Skeletal muscle tissue (tissue), 4 donors: ENCODE data around the gene IQCM. TPM values are rescaled to one million over a fixed set of nuclear protein-coding genes. Genes with fewer than 3 reads are reported as not detected.

Experiments used
- H3K27ac ChIP-seq: one replicate; pipeline ENCODE4 v1.7.0; 2013; ENCODE audit warnings: mild to moderate bottlenecking, low read depth, low read length, inconsistent platforms
- H3K27me3 ChIP-seq, 3 donors: one replicate each; pipeline ENCODE4 v1.7.0; 2013; ENCODE audit warnings: low read length in 3 of 3; ENCODE audit not compliant: control insufficient read depth in 3 of 3, insufficient read depth in 3 of 3
- H3K36me3 ChIP-seq, 3 donors: one replicate each; pipeline ENCODE4 v1.7.0; 2013; ENCODE audit warnings: low read length in 3 of 3; ENCODE audit not compliant: control insufficient read depth in 3 of 3, insufficient read depth in 3 of 3
- H3K4me1 ChIP-seq, 3 donors: one replicate each; pipeline ENCODE4 v1.7.0; 2013; ENCODE audit warnings: low read length in 3 of 3, mild to moderate bottlenecking in 3 of 3; ENCODE audit not compliant: control insufficient read depth in 3 of 3, insufficient read depth in 3 of 3
- H3K4me3 ChIP-seq, 3 donors: one replicate each; pipeline ENCODE4 v1.7.0; 2013; ENCODE audit warnings: low read length in 3 of 3
- H3K9ac ChIP-seq, 3 donors: one replicate each; pipeline ENCODE4 v1.7.0; 2013; ENCODE audit warnings: low read length in 3 of 3, mild to moderate bottlenecking in 3 of 3, moderate library complexity in 2 of 3, low read depth in 1 of 3
- H3K9me3 ChIP-seq, 3 donors: one replicate each; pipeline ENCODE4 v1.7.0; 2013; ENCODE audit warnings: low read length in 3 of 3; ENCODE audit not compliant: control insufficient read depth in 3 of 3
- total RNA-seq: library from RNA; depleted of rRNA; stranded (reverse); fragments of >200 nt; gene quantifications from one replicate; pipeline ENCODE4 v1.2.3, GENCODE V29; 2014
- donor health status: Osteomylitis.

IQCM gene
- total RNA-seq, 1 donor from 2014 or later, result not detected

GRCh38 chr4:149823769-149824221, 8.2 kb upstream of the IQCM start:
- no peak overlapping the region for H3K4me3 ChIP-seq
- no peak overlapping the region for H3K9ac ChIP-seq
- no peaks in the 10 kb centered on the region for H3K9me3 ChIP-seq
- H3K36me3 ChIP-seq, result no peaks in the 10 kb centered on the region
- H3K27ac ChIP-seq, result no peak overlapping the region
- no peaks in the 10 kb centered on the region for H3K4me1 ChIP-seq
- no peaks in the 10 kb centered on the region for H3K27me3 ChIP-seq

GRCh38 chr4:149801416-149801815, 14.2 kb downstream of the IQCM start:
- Histone ChIP-seq H3K9ac (no peak overlapping the region), H3K27ac (no peak overlapping the region), H3K4me3 (no peak overlapping the region), H3K9me3 (no peaks in the 10 kb centered on the region), H3K36me3 (no peaks in the 10 kb centered on the region), H3K4me1 (no peaks in the 10 kb centered on the region), H3K27me3 (no peaks in the 10 kb centered on the region)

- Histone ChIP-seq H3K9me3 (no peaks in the 10 kb centered on the region), H3K4me3 (no peak overlapping the region), H3K4me1 (no peaks in the 10 kb centered on the region), H3K27me3 (no peaks in the 10 kb centered on the region), H3K27ac (no peak overlapping the region), H3K9ac (no peak overlapping the region), H3K36me3 (no peaks in the 10 kb centered on the region)
Measured at GRCh38 chr4:149799546-149799945, 16.1 kb downstream of the IQCM start.

GRCh38 chr4:149796381-149796780, 19.3 kb downstream of the IQCM start:
- H3K9me3 ChIP-seq, result no peaks in the 10 kb centered on the region
- no peak overlapping the region for H3K4me3 ChIP-seq
- no peaks in the 10 kb centered on the region for H3K36me3 ChIP-seq
- no peaks in the 10 kb centered on the region for H3K27me3 ChIP-seq
- no peak overlapping the region for H3K9ac ChIP-seq
- H3K27ac ChIP-seq, result no peak overlapping the region
- no peaks in the 10 kb centered on the region for H3K4me1 ChIP-seq

GRCh38 chr4:149795256-149795655, 20.4 kb downstream of the IQCM start:
- Histone ChIP-seq H3K9me3 (no peaks in the 10 kb centered on the region), H3K27ac (no peak overlapping the region), H3K4me1 (no peaks in the 10 kb centered on the region), H3K36me3 (no peaks in the 10 kb centered on the region), H3K4me3 (no peak overlapping the region), H3K27me3 (no peaks in the 10 kb centered on the region), H3K9ac (no peak overlapping the region)

- no peak overlapping the region for H3K9ac ChIP-seq
- H3K9me3 ChIP-seq, result no peaks in the 10 kb centered on the region
- H3K27ac ChIP-seq, result no peak overlapping the region
- H3K36me3 ChIP-seq, result no peaks in the 10 kb centered on the region
- H3K27me3 ChIP-seq, result no peaks in the 10 kb centered on the region
- no peaks in the 10 kb centered on the region for H3K4me1 ChIP-seq
- H3K4me3 ChIP-seq, result no peak overlapping the region
Measured at GRCh38 chr4:149794352-149794751, 21.3 kb downstream of the IQCM start.

- H3K36me3 ChIP-seq, result no peaks in the 10 kb centered on the region
- no peaks in the 10 kb centered on the region for H3K27me3 ChIP-seq
- no peak overlapping the region for H3K4me3 ChIP-seq
- no peak overlapping the region for H3K27ac ChIP-seq
- H3K4me1 ChIP-seq, result no peaks in the 10 kb centered on the region
- no peak overlapping the region for H3K9ac ChIP-seq
- H3K9me3 ChIP-seq, result no peaks in the 10 kb centered on the region
Measured at GRCh38 chr4:149793459-149793858, 22.2 kb downstream of the IQCM start.

- no peak overlapping the region for H3K4me3 ChIP-seq
- no peak overlapping the region for H3K27ac ChIP-seq
- no peaks in the 10 kb centered on the region for H3K36me3 ChIP-seq
- no peak overlapping the region for H3K9ac ChIP-seq
- H3K9me3 ChIP-seq, result no peaks in the 10 kb centered on the region
- no peaks in the 10 kb centered on the region for H3K4me1 ChIP-seq
- no peaks in the 10 kb centered on the region for H3K27me3 ChIP-seq
Measured at GRCh38 chr4:149791851-149792250, 23.8 kb downstream of the IQCM start.

GRCh38 chr4:149790172-149790907, 25.3 kb downstream of the IQCM start:
- H3K9ac ChIP-seq, result no peak overlapping the region
- no peaks in the 10 kb centered on the region for H3K4me1 ChIP-seq
- no peak overlapping the region for H3K27ac ChIP-seq
- H3K4me3 ChIP-seq, result no peak overlapping the region
- no peaks in the 10 kb centered on the region for H3K9me3 ChIP-seq
- no peaks in the 10 kb centered on the region for H3K36me3 ChIP-seq
- H3K27me3 ChIP-seq, result no peaks in the 10 kb centered on the region

GRCh38 chr4:149788300-149788699, 27.3 kb downstream of the IQCM start:
- no peak overlapping the region for H3K4me3 ChIP-seq
- H3K36me3 ChIP-seq, result no peaks in the 10 kb centered on the region
- no peaks in the 10 kb centered on the region for H3K4me1 ChIP-seq
- H3K9me3 ChIP-seq, result no peaks in the 10 kb centered on the region
- H3K27ac ChIP-seq, result no peak overlapping the region
- H3K9ac ChIP-seq, result no peak overlapping the region
- no peaks in the 10 kb centered on the region for H3K27me3 ChIP-seq
